ENCODE measurements around the gene DAP. TPM values are rescaled to one million over a fixed set of nuclear protein-coding genes. Genes with fewer than 3 reads are reported as not detected.

The DAP gene
- total RNA-seq, 1 experiment from 2014 or later, result 138 TPM

GRCh38 chr5:10688651-10689171 lies 72.3 kb downstream of the DAP start:
- H3K4me1 Mint-ChIP-seq (ENCODE audit: low read depth, unreplicated experiment), result peaks cover 7% of the 10 kb centered on the region
- peaks cover 2% of the 10 kb centered on the region for H3K9me3 Mint-ChIP-seq (ENCODE audit: low read depth, unreplicated experiment)
- H3K27ac Mint-ChIP-seq (ENCODE audit: unreplicated experiment), result no peak overlapping the region
- intact Hi-C loops (cut with micrococcal nuclease; ENCODE audit: unreplicated experiment), result no loop called here
- no TSS peak for BruUV-seq (replicated peaks)
- no peak for TF ChIP-seq CTCF (IDR thresholded peaks at IDR 0.05; ENCODE audit: unreplicated experiment)
- no peaks in the 10 kb centered on the region for H3K36me3 Mint-ChIP-seq (ENCODE audit: insufficient read depth, unreplicated experiment)
- no peak for DNase-seq
- no peak overlapping the region for H3K4me3 Mint-ChIP-seq (ENCODE audit: low read depth, unreplicated experiment)
- CTCF ChIA-PET, result no interaction called here
- H3K27me3 Mint-ChIP-seq (ENCODE audit: unreplicated experiment), result no peaks in the 10 kb centered on the region

GRCh38 chr5:10686890-10687289 lies 74.1 kb downstream of the DAP start:
- Mint-ChIP-seq H3K9me3 (ENCODE audit: low read depth, unreplicated experiment) (peaks cover 2% of the 10 kb centered on the region), H3K27ac (ENCODE audit: unreplicated experiment) (no peak overlapping the region), H3K4me3 (ENCODE audit: low read depth, unreplicated experiment) (no peak overlapping the region), H3K27me3 (ENCODE audit: unreplicated experiment) (no peaks in the 10 kb centered on the region), H3K4me1 (ENCODE audit: low read depth, unreplicated experiment) (no peaks in the 10 kb centered on the region), H3K36me3 (ENCODE audit: insufficient read depth, unreplicated experiment) (no peaks in the 10 kb centered on the region)
- no peak for TF ChIP-seq CTCF (IDR thresholded peaks at IDR 0.05; ENCODE audit: unreplicated experiment)
- DNase-seq, result no peak
- intact Hi-C loops (cut with micrococcal nuclease; ENCODE audit: unreplicated experiment), result no loop called here
- BruUV-seq (replicated peaks), result no TSS peak
- CTCF ChIA-PET, result no interaction called here

- peaks cover 2% of the 10 kb centered on the region for H3K9me3 Mint-ChIP-seq (ENCODE audit: low read depth, unreplicated experiment)
- CTCF ChIA-PET, result interaction anchor here (0.9 to 1.3 kb wide), 2 partner anchors 10 to 20 kb away, joined by 3 read pairs; no protein-coding TSS in a partner anchor
- no TSS peak for BruUV-seq (replicated peaks)
- DNase-seq, result no peak
- no peak for TF ChIP-seq CTCF (IDR thresholded peaks at IDR 0.05; ENCODE audit: unreplicated experiment)
- no peaks in the 10 kb centered on the region for H3K36me3 Mint-ChIP-seq (ENCODE audit: insufficient read depth, unreplicated experiment)
- H3K27me3 Mint-ChIP-seq (ENCODE audit: unreplicated experiment), result no peaks in the 10 kb centered on the region
- intact Hi-C loops (cut with micrococcal nuclease; ENCODE audit: unreplicated experiment), result no loop called here
- no peak overlapping the region for H3K27ac Mint-ChIP-seq (ENCODE audit: unreplicated experiment)
- H3K4me3 Mint-ChIP-seq (ENCODE audit: low read depth, unreplicated experiment), result no peak overlapping the region
- no peaks in the 10 kb centered on the region for H3K4me1 Mint-ChIP-seq (ENCODE audit: low read depth, unreplicated experiment)
Measured at GRCh38 chr5:10685115-10685521, 75.9 kb downstream of the DAP start.

- no peak for DNase-seq
- no peak for TF ChIP-seq CTCF (IDR thresholded peaks at IDR 0.05; ENCODE audit: unreplicated experiment)
- BruUV-seq (replicated peaks), result no TSS peak
Measured at GRCh38 chr5:10684303-10685086, 76.5 kb downstream of the DAP start.

More at GRCh38 chr5:10684303-10685086, 76.5 kb downstream of the DAP start:
- H3K27ac Mint-ChIP-seq (ENCODE audit: unreplicated experiment), result no peak overlapping the region
- no peaks in the 10 kb centered on the region for H3K36me3 Mint-ChIP-seq (ENCODE audit: insufficient read depth, unreplicated experiment)
- intact Hi-C loops (cut with micrococcal nuclease; ENCODE audit: unreplicated experiment), result loop anchor here (5.0 kb wide), 1 partner anchor 232 kb away; no protein-coding TSS in a partner anchor
- H3K9me3 Mint-ChIP-seq (ENCODE audit: low read depth, unreplicated experiment), result peaks cover 2% of the 10 kb centered on the region
- CTCF ChIA-PET, result interaction anchor here (0.9 to 1.3 kb wide), 2 partner anchors 9 to 20 kb away, joined by 3 read pairs; no protein-coding TSS in a partner anchor
- H3K27me3 Mint-ChIP-seq (ENCODE audit: unreplicated experiment), result no peaks in the 10 kb centered on the region
- no peak overlapping the region for H3K4me3 Mint-ChIP-seq (ENCODE audit: low read depth, unreplicated experiment)
- no peaks in the 10 kb centered on the region for H3K4me1 Mint-ChIP-seq (ENCODE audit: low read depth, unreplicated experiment)

Data from Calu3 (cell line).